CD14-positive monocyte (primary cell): ENCODE data around the gene REEP1. TPM values are rescaled to one million over a fixed set of nuclear protein-coding genes. Genes with fewer than 3 reads are reported as not detected.

Experiments
- DNase-seq, 3 donors: peaks; one replicate each; pipeline ENCODE4 v3.0.0-alpha.2; 2011 to 2022
- H2AFZ ChIP-seq: 2 replicates; pipeline ENCODE4 v1.6.0; 2012; ENCODE audit warnings: mild to moderate bottlenecking, low read depth, low read length, inconsistent platforms; ENCODE audit not compliant: insufficient read depth, poor library complexity, severe bottlenecking
- H3K27ac ChIP-seq, 2 donors: 1 replicate in 1 of 2; 2 replicates in 1 of 2; pipeline ENCODE4 v1.5.1; 2012 to 2013; ENCODE audit warnings: low read length in 2 of 2, control low read depth in 1 of 2, inconsistent platforms in 1 of 2, low read depth in 1 of 2, mild to moderate bottlenecking in 1 of 2
- H3K27me3 ChIP-seq, 2 donors: one replicate each; pipeline versions ENCODE4 v1.6.0 to v1.6.1; 2011 to 2013; ENCODE audit warnings: low read length in 2 of 2; ENCODE audit not compliant: control insufficient read depth in 2 of 2, insufficient read depth in 2 of 2
- H3K36me3 ChIP-seq, 2 donors: replicated peaks in 1 of 2; 1 replicate in 1 of 2; 2 replicates in 1 of 2; pipeline versions ENCODE4 v1.5.1 to v1.6.1; 2012 to 2013; ENCODE audit warnings: low read length in 2 of 2, control low read depth in 1 of 2, inconsistent platforms in 1 of 2, mild to moderate bottlenecking in 1 of 2; ENCODE audit not compliant: insufficient read depth in 2 of 2, control insufficient read depth in 1 of 2
- H3K4me1 ChIP-seq, 2 donors: 1 replicate in 1 of 2; 2 replicates in 1 of 2; pipeline versions ENCODE4 v1.5.1 to v1.6.1; 2012 to 2013; ENCODE audit warnings: low read length in 2 of 2, control low read depth in 1 of 2, inconsistent platforms in 1 of 2, mild to moderate bottlenecking in 1 of 2, moderate library complexity in 1 of 2; ENCODE audit not compliant: insufficient read depth in 2 of 2, control insufficient read depth in 1 of 2
- H3K4me2 ChIP-seq: replicated peaks from 2 replicates; pipeline ENCODE3; 2012; ENCODE audit warnings: low read length, moderate library complexity, mild to moderate bottlenecking; ENCODE audit not compliant: poor library complexity, severe bottlenecking; ENCODE audit errors: extremely low read depth
- H3K4me3 ChIP-seq, 3 experiments: fragments of 200-600 bp in 1 of 3; sonication (generic) in 1 of 3; replicated peaks in 1 of 3; 1 replicate in 2 of 3; 2 replicates in 1 of 3; pipeline ENCODE4 v1.5.1; 2011 to 2013; ENCODE audit warnings: low read length in 3 of 3, mild to moderate bottlenecking in 3 of 3, control low read depth in 2 of 3, low read depth in 2 of 3, inconsistent platforms in 1 of 3, moderate library complexity in 1 of 3
- H3K79me2 ChIP-seq: 2 replicates; pipeline ENCODE4 v1.6.0; 2012; ENCODE audit warnings: mild to moderate bottlenecking, control low read depth, inconsistent platforms, low read length, moderate library complexity; ENCODE audit not compliant: insufficient read depth
- H3K9ac ChIP-seq: 2 replicates; pipeline ENCODE4 v1.6.0; 2017; ENCODE audit warnings: low read length, mild to moderate bottlenecking; ENCODE audit not compliant: insufficient read depth, poor library complexity, severe bottlenecking
- H3K9me3 ChIP-seq, 2 donors: replicated peaks in 1 of 2; 1 replicate in 1 of 2; 2 replicates in 1 of 2; pipeline versions ENCODE4 v1.5.1 to v1.6.1; 2012 to 2013; ENCODE audit warnings: low read length in 2 of 2, control low read depth in 1 of 2; ENCODE audit not compliant: control insufficient read depth in 1 of 2, insufficient read depth in 1 of 2
- H4K20me1 ChIP-seq: 2 replicates; pipeline ENCODE4 v1.6.0; 2012; ENCODE audit warnings: mild to moderate bottlenecking, low read length, control low read depth, moderate library complexity; ENCODE audit not compliant: insufficient read depth
- H3K27ac Mint-ChIP-seq, 7 donors: one replicate each; pipeline ENCODE4 v1.8.0; 2020; ENCODE audit warnings: mild to moderate bottlenecking in 7 of 7, mixed read lengths in 7 of 7, moderate library complexity in 6 of 7, inconsistent platforms in 2 of 7
- H3K27me3 Mint-ChIP-seq, 3 donors: one replicate each; pipeline ENCODE4 v1.8.0; 2021 to 2022; ENCODE audit warnings: low read depth in 3 of 3, mild to moderate bottlenecking in 3 of 3, mixed read lengths in 3 of 3, moderate library complexity in 3 of 3, inconsistent platforms in 1 of 3
- H3K36me3 Mint-ChIP-seq, 2 donors: one replicate each; pipeline ENCODE4 v1.8.0; 2020; ENCODE audit warnings: mixed read lengths in 2 of 2, inconsistent platforms in 1 of 2, mild to moderate bottlenecking in 1 of 2
- H3K4me1 Mint-ChIP-seq: one replicate; pipeline ENCODE4 v1.8.0; 2020; ENCODE audit warnings: mild to moderate bottlenecking, mixed read lengths
- H3K4me3 Mint-ChIP-seq, 2 donors: one replicate each; pipeline ENCODE4 v1.8.0; 2020; ENCODE audit warnings: mild to moderate bottlenecking in 2 of 2, mixed read lengths in 2 of 2, moderate library complexity in 1 of 2
- H3K9me3 Mint-ChIP-seq, 7 donors: one replicate each; pipeline ENCODE4 v1.8.0; 2020 to 2022; ENCODE audit warnings: mixed read lengths in 7 of 7, mild to moderate bottlenecking in 6 of 7, moderate library complexity in 6 of 7, inconsistent platforms in 2 of 7
- CTCF ChIP-seq: fragments of 200-600 bp; IDR thresholded peaks from one replicate; pipeline ENCODE4 v1.8.0; 2022; ENCODE audit warnings: antibody characterized with exemption, mild to moderate bottlenecking
- WGBS: methylation state at CpG from one replicate; pipeline ENCODE4 v1.1.5; 2013; ENCODE audit warnings: missing lambda C conversion rate; ENCODE audit not compliant: insufficient coverage; 5-methylcytosine and 5-hydroxymethylcytosine counted together
- intact Hi-C, 2 donors: fragments of 100-400 bp; cut with micrococcal nuclease; formaldehyde crosslinking; loops; one replicate each; pipeline versions ENCODE4 v1.15.0 to v1.15.1; 2023
- polyA plus RNA-seq, 3 donors: library from polyadenylated mRNA; depleted of rRNA in 1 of 3; unstranded in 2 of 3; stranded (reverse) in 1 of 3; fragments of 300-500 nt in 2 of 3; fragments of >200 nt in 1 of 3; fragmentation: Illumina TruSeq in 2 of 3; gene quantifications; 1 replicate in 2 of 3; 2 replicates in 1 of 3; pipeline ENCODE4 v1.2.3, GENCODE V29; 2012 to 2021

The REEP1 gene
- polyA plus RNA-seq, 3 donors: not detected

DNA sequence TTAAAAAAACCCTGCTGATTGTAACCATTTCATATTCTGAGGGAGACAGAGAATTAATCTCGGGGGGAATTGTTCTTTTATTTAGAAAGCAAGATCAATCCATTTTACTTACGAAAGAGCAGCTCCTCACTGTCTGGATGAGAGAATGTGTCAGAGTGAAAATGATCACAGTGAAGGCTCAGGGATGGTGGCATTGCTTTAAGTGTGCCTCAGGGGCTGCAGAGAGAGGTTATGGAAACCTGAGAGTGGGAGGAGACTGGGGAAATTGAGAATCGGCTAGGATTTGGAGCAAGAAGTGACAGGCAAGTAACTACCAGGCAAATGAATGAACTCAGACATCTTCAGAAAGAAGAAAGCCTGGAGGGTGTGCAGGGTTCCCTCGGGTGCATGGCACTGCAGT, 104.0 kb downstream of the REEP1 start:
- Histone ChIP-seq H3K4me2 (no peak overlapping the region), H3K4me3 (no peak overlapping the region), H3K27ac (no peak overlapping the region), H3K36me3 (no peaks in the 10 kb centered on the region), H3K4me1 (peaks cover 6 to 9% of the 10 kb centered on the region in 2 donors), H2AFZ (no peak overlapping the region), H3K79me2 (no peaks in the 10 kb centered on the region), H3K9ac (no peak overlapping the region), H4K20me1 (no peaks in the 10 kb centered on the region), H3K27me3 (no peaks in the 10 kb centered on the region), H3K9me3 (no peaks in the 10 kb centered on the region)
- no peak for DNase-seq
- Mint-ChIP-seq H3K9me3 (no peaks in the 10 kb centered on the region), H3K36me3 (peaks cover 0 to 2% of the 10 kb centered on the region in 2 donors), H3K27ac (no peak overlapping the region), H3K4me1 (peaks cover 10% of the 10 kb centered on the region), H3K4me3 (no peak overlapping the region), H3K27me3 (peaks cover 3 to 9% (median 7%) of the 10 kb centered on the region in 3 donors)
- WGBS: no CpG with 5 or more reads among the region's 4 CpGs
- intact Hi-C loops: no loop called here
- TF ChIP-seq CTCF: no peak

DNA sequence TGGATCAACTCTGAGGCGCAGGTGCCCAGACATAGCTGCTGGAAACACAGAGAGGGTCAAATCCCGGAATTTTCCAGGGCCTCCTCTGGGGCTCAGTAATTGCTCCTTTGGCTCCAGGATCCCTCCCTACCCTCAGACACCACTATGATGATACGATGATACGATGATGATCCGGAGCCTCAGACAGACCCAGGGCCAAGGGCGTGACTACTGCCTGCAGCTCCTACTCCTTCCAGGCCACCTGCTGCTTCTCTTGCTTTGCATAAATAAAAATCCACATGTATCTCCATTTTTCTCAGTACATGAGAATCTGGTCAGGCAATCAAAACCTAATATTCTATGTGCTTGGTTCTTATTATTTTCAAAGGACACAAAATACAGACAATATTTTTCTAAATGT, 104.5 kb downstream of the REEP1 start:
- no peak for TF ChIP-seq CTCF
- Histone ChIP-seq H3K79me2 (no peaks in the 10 kb centered on the region), H3K27me3 (no peaks in the 10 kb centered on the region), H3K4me2 (no peak overlapping the region), H3K9me3 (no peaks in the 10 kb centered on the region), H3K9ac (no peak overlapping the region), H3K27ac (no peak overlapping the region), H3K4me3 (no peak overlapping the region), H4K20me1 (no peaks in the 10 kb centered on the region), H3K36me3 (no peaks in the 10 kb centered on the region), H3K4me1 (peaks cover 10 to 14% of the 10 kb centered on the region in 2 donors), H2AFZ (no peak overlapping the region)
- WGBS: 100% methylated on average over 6 of the region's 6 CpGs
- H3K4me1 Mint-ChIP-seq: peaks cover 12% of the 10 kb centered on the region
- intact Hi-C loops: no loop called here
- no peaks in the 10 kb centered on the region for H3K9me3 Mint-ChIP-seq
- DNase-seq: no peak
- H3K36me3 Mint-ChIP-seq: peaks cover 0 to 2% of the 10 kb centered on the region in 2 donors
- peaks cover 3 to 9% (median 5%) of the 10 kb centered on the region in 3 donors for H3K27me3 Mint-ChIP-seq
- no peak overlapping the region for H3K4me3 Mint-ChIP-seq
- H3K27ac Mint-ChIP-seq: no peak overlapping the region
